Measurements from ENCODE around the gene ASCC1. TPM values are rescaled to one million over a fixed set of nuclear protein-coding genes. Genes with fewer than 3 reads are reported as not detected.

ASCC1 gene
- total and polyA plus RNA-seq, 2 donors (not counting 1 experiment from before 2014, with no cell fraction given) = 40.2 to 42.1 TPM

- no peaks in the 10 kb centered on the region for H4K20me1 ChIP-seq (ENCODE audit: control insufficient read depth, extremely low read depth, insufficient read depth, low read length)
- H3K9me3 ChIP-seq (ENCODE audit: control insufficient read depth, insufficient read depth, low read depth, low read length) = no peaks in the 10 kb centered on the region
- no peak for TF ChIP-seq EZH2 (IDR thresholded peaks at IDR 0.05; ENCODE audit: low read length, missing control alignments)
- TF ChIP-seq CTCF (conservative IDR thresholded peaks at IDR 0.05 in 1 of 2, IDR thresholded peaks at IDR 0.05 in 1 of 2; ENCODE audit: low read depth in 1 of 2, low read length in 2 of 2) = no peak
- H3K9ac ChIP-seq (ENCODE audit: insufficient read depth, low read length) = no peak overlapping the region
- H3K27ac ChIP-seq (ENCODE audit: insufficient read depth, low read length) = no peak overlapping the region
- H3K36me3 ChIP-seq (ENCODE audit: control insufficient read depth, insufficient read depth, low read length) = no peaks in the 10 kb centered on the region
- H3K27me3 ChIP-seq (ENCODE audit: control insufficient read depth, insufficient read depth, low read length) = no peaks in the 10 kb centered on the region
- no peak overlapping the region for H3K4me2 ChIP-seq (ENCODE audit: extremely low read depth, insufficient read depth, low read length)
- no peak overlapping the region for H3K4me3 ChIP-seq (replicated peaks in 1 of 4; ENCODE audit: control extremely low read depth in 1 of 4, insufficient read depth in 1 of 4, low read depth in 3 of 4, low read length in 4 of 4)
- H3K79me2 ChIP-seq (ENCODE audit: control insufficient read depth, insufficient read depth, low read length) = no peaks in the 10 kb centered on the region
- DNase-seq (ENCODE audit: low read depth in 2 of 2) = no peak
- H3K4me1 ChIP-seq (ENCODE audit: control insufficient read depth, extremely low read depth, insufficient read depth, low read length) = no peaks in the 10 kb centered on the region
- H2AFZ ChIP-seq (ENCODE audit: low read length) = no peak overlapping the region
Measured at GRCh38 chr10:72073708-72074573, 142.1 kb downstream of the ASCC1 start.

- Histone ChIP-seq H3K4me2 (ENCODE audit: extremely low read depth, insufficient read depth, low read length) (no peak overlapping the region), H2AFZ (ENCODE audit: low read length) (no peak overlapping the region), H3K4me1 (ENCODE audit: control insufficient read depth, extremely low read depth, insufficient read depth, low read length) (no peaks in the 10 kb centered on the region), H3K36me3 (ENCODE audit: control insufficient read depth, insufficient read depth, low read length) (no peaks in the 10 kb centered on the region), H3K79me2 (ENCODE audit: control insufficient read depth, insufficient read depth, low read length) (no peaks in the 10 kb centered on the region), H4K20me1 (ENCODE audit: control insufficient read depth, extremely low read depth, insufficient read depth, low read length) (no peaks in the 10 kb centered on the region), H3K9ac (ENCODE audit: insufficient read depth, low read length) (no peak overlapping the region), H3K27ac (ENCODE audit: insufficient read depth, low read length) (no peak overlapping the region), H3K9me3 (ENCODE audit: control insufficient read depth, insufficient read depth, low read depth, low read length) (no peaks in the 10 kb centered on the region), H3K27me3 (ENCODE audit: control insufficient read depth, insufficient read depth, low read length) (peaks cover 2% of the 10 kb centered on the region), H3K4me3 (replicated peaks in 1 of 4; ENCODE audit: control extremely low read depth in 1 of 4, insufficient read depth in 1 of 4, low read depth in 3 of 4, low read length in 4 of 4) (no peak overlapping the region)
- DNase-seq (ENCODE audit: low read depth in 2 of 2) = no peak
- TF ChIP-seq CTCF (conservative IDR thresholded peaks at IDR 0.05 in 1 of 2, IDR thresholded peaks at IDR 0.05 in 1 of 2; ENCODE audit: low read depth in 1 of 2, low read length in 2 of 2) (no peak), EZH2 (IDR thresholded peaks at IDR 0.05; ENCODE audit: low read length, missing control alignments) (no peak)
Measured at GRCh38 chr10:72072639-72073038, 143.4 kb downstream of the ASCC1 start.

GRCh38 chr10:72072046-72072445 lies 144.0 kb downstream of the ASCC1 start:
- Histone ChIP-seq H3K9ac (ENCODE audit: insufficient read depth, low read length) (no peak overlapping the region), H2AFZ (ENCODE audit: low read length) (no peak overlapping the region), H3K36me3 (ENCODE audit: control insufficient read depth, insufficient read depth, low read length) (no peaks in the 10 kb centered on the region), H3K4me2 (ENCODE audit: extremely low read depth, insufficient read depth, low read length) (no peak overlapping the region), H3K9me3 (ENCODE audit: control insufficient read depth, insufficient read depth, low read depth, low read length) (no peaks in the 10 kb centered on the region), H4K20me1 (ENCODE audit: control insufficient read depth, extremely low read depth, insufficient read depth, low read length) (no peaks in the 10 kb centered on the region), H3K27me3 (ENCODE audit: control insufficient read depth, insufficient read depth, low read length) (peaks cover 7% of the 10 kb centered on the region), H3K4me3 (replicated peaks in 1 of 4; ENCODE audit: control extremely low read depth in 1 of 4, insufficient read depth in 1 of 4, low read depth in 3 of 4, low read length in 4 of 4) (no peak overlapping the region), H3K4me1 (ENCODE audit: control insufficient read depth, extremely low read depth, insufficient read depth, low read length) (no peaks in the 10 kb centered on the region), H3K27ac (ENCODE audit: insufficient read depth, low read length) (no peak overlapping the region), H3K79me2 (ENCODE audit: control insufficient read depth, insufficient read depth, low read length) (no peaks in the 10 kb centered on the region)
- TF ChIP-seq EZH2 (IDR thresholded peaks at IDR 0.05; ENCODE audit: low read length, missing control alignments) (no peak), CTCF (conservative IDR thresholded peaks at IDR 0.05 in 1 of 2, IDR thresholded peaks at IDR 0.05 in 1 of 2; ENCODE audit: low read depth in 1 of 2, low read length in 2 of 2) (no peak)
- DNase-seq (ENCODE audit: low read depth in 2 of 2) = no peak
